ENCODE results near the gene SFRP5.

SFRP5 gene

GRCh38 chr10:97785231-97785630 lies 13.4 kb upstream of the SFRP5 start:
- DNase-seq, result no peak

GRCh38 chr10:97784200-97784810 lies 12.5 kb upstream of the SFRP5 start:
- no peak for DNase-seq

GRCh38 chr10:97782455-97783228 lies 10.8 kb upstream of the SFRP5 start:
- no peak for DNase-seq

- DNase-seq, result no peak
Observed at GRCh38 chr10:97781618-97782331, 10.0 kb upstream of the SFRP5 start.

GRCh38 chr10:97780841-97781617 lies 9.2 kb upstream of the SFRP5 start:
- no peak for DNase-seq

GRCh38 chr10:97779975-97780374 lies 8.2 kb upstream of the SFRP5 start:
- no peak for DNase-seq

GRCh38 chr10:97779492-97779891 lies 7.7 kb upstream of the SFRP5 start:
- DNase-seq, result no peak

- DNase-seq, result no peak
Observed at GRCh38 chr10:97778452-97779302, 6.9 kb upstream of the SFRP5 start.

GRCh38 chr10:97777143-97777542 lies 5.3 kb upstream of the SFRP5 start:
- DNase-seq, result no peak

GRCh38 chr10:97774811-97775294 lies 3.1 kb upstream of the SFRP5 start:
- no peak for DNase-seq

GRCh38 chr10:97773096-97773495 lies 1.3 kb upstream of the SFRP5 start:
- no peak for DNase-seq

- no peak for DNase-seq
Observed at GRCh38 chr10:97771055-97771891, 526 bp downstream of the SFRP5 start.

GRCh38 chr10:97770255-97770654 lies 1.5 kb downstream of the SFRP5 start:
- no peak for DNase-seq

- DNase-seq, result no peak
Observed at GRCh38 chr10:97768322-97769315, 3.2 kb downstream of the SFRP5 start.

GRCh38 chr10:97766996-97767924 lies 4.5 kb downstream of the SFRP5 start:
- DNase-seq, result no peak

GRCh38 chr10:97766106-97766810 lies 5.5 kb downstream of the SFRP5 start:
- no peak for DNase-seq

GRCh38 chr10:97765201-97765600 lies 6.6 kb downstream of the SFRP5 start:
- no peak for DNase-seq

- no peak for DNase-seq
Observed at GRCh38 chr10:97764519-97764931, 7.3 kb downstream of the SFRP5 start.
